Mesodermal cell (in vitro differentiated cells): ENCODE measurements around the gene YOD1.

Experiments
- H3K27ac ChIP-seq: 2 replicates; pipeline ENCODE4 v1.7.0; 2013; ENCODE audit warnings: mild to moderate bottlenecking, low read depth, low read length, moderate library complexity; ENCODE audit not compliant: severe bottlenecking
- H3K36me3 ChIP-seq: 2 replicates; pipeline ENCODE4 v1.7.1; 2013; ENCODE audit warnings: mild to moderate bottlenecking, low read length, moderate library complexity; ENCODE audit not compliant: control insufficient read depth, insufficient read depth
- H3K4me1 ChIP-seq: one replicate; pipeline ENCODE4 v1.7.1; 2013; ENCODE audit warnings: mild to moderate bottlenecking, low read length; ENCODE audit not compliant: insufficient read depth, control insufficient read depth, poor library complexity, severe bottlenecking
- H3K4me3 ChIP-seq: 2 replicates; pipeline ENCODE4 v1.7.0; 2013; ENCODE audit warnings: low read length, control low read depth, mild to moderate bottlenecking; ENCODE audit not compliant: insufficient read depth, poor library complexity, severe bottlenecking; ENCODE audit errors: extremely low read depth
- H3K9me3 ChIP-seq: 2 replicates; pipeline ENCODE4 v1.7.1; 2013; ENCODE audit warnings: mild to moderate bottlenecking, low read length, moderate library complexity; ENCODE audit not compliant: control insufficient read depth
- WGBS, 2 experiments: methylation state at CpG; one replicate each; pipeline ENCODE4 v1.1.5; 2013; ENCODE audit warnings: missing lambda C conversion rate in 2 of 2; ENCODE audit not compliant: insufficient coverage in 2 of 2; 5-methylcytosine and 5-hydroxymethylcytosine counted together

The YOD1 gene

GRCh38 chr1:207018707-207019106, 32.3 kb downstream of the YOD1 start:
- H3K4me3 ChIP-seq: no peak overlapping the region
- 80 to 82% methylated on average over 1 to 3 of the region's 4 CpGs for WGBS, 2 experiments
- H3K27ac ChIP-seq: no peak overlapping the region
- H3K4me1 ChIP-seq: peaks cover 10% of the 10 kb centered on the region
- no peaks in the 10 kb centered on the region for H3K9me3 ChIP-seq
- no peaks in the 10 kb centered on the region for H3K36me3 ChIP-seq

GRCh38 chr1:207017615-207018559, 33.1 kb downstream of the YOD1 start:
- no peaks in the 10 kb centered on the region for H3K9me3 ChIP-seq
- peaks cover 10% of the 10 kb centered on the region for H3K4me1 ChIP-seq
- no peak overlapping the region for H3K4me3 ChIP-seq
- H3K36me3 ChIP-seq: no peaks in the 10 kb centered on the region
- no peak overlapping the region for H3K27ac ChIP-seq
- 74 to 100% methylated on average over 2 to 3 of the region's 7 CpGs for WGBS, 2 experiments

GRCh38 chr1:207015791-207016190, 35.2 kb downstream of the YOD1 start:
- no peaks in the 10 kb centered on the region for H3K9me3 ChIP-seq
- WGBS, 2 experiments: 97 to 100% methylated on average over 1 to 3 of the region's 3 CpGs

GRCh38 chr1:207014728-207015127, 36.3 kb downstream of the YOD1 start:
- Histone ChIP-seq H3K4me1 (no peaks in the 10 kb centered on the region), H3K4me3 (no peak overlapping the region), H3K27ac (no peak overlapping the region), H3K9me3 (no peaks in the 10 kb centered on the region), H3K36me3 (no peaks in the 10 kb centered on the region)
- WGBS, 2 experiments: 100% methylated on average over 1 of the region's 3 CpGs; no CpG with 5 or more reads in 1 of the 2 experiments

More at GRCh38 chr1:207015791-207016190, 35.2 kb downstream of the YOD1 start:
- no peak overlapping the region for H3K4me3 ChIP-seq
- peaks cover 7% of the 10 kb centered on the region for H3K4me1 ChIP-seq
- no peak overlapping the region for H3K27ac ChIP-seq
- H3K36me3 ChIP-seq: no peaks in the 10 kb centered on the region

DNA sequence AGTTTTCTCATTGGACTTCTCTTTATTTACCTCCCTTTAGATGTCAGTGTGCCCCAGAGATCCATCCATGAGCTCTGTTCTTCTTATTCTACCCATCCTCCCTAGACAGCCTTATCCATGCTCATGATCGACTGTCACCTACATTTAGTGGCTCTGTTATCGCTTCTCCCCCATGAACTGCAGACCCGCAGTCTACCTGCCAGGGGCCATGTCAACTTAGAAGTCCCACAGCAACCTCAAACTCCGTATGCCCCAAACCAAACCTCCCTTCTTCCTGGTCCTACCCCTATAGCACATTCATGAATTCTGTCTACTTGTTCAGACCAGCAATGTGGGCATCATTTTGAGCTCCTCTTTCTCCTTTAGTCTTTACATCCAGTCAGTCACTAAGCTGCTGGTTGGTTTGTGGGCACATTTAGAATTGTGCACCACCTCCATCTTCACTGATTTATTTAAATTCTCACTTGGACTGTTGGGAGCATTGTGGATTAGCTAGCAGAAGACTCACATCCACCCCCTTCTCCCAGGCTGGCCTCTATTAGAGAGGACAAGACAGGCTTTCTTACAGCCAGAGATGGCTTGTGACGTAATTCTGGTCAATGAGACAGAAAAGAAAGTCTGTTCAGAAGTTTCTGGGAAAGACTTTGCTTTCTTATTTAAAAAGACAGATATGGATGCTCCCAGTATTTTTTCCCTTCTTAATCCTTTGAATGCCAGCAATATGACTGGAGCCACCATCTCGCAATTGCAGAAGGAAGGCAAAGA, 37.5 kb downstream of the YOD1 start:
- 70 to 82% methylated on average over 4 to 6 of the region's 6 CpGs for WGBS, 2 experiments
- H3K4me1 ChIP-seq: peaks cover 4% of the 10 kb centered on the region
- H3K27ac ChIP-seq: no peak overlapping the region
- no peak overlapping the region for H3K4me3 ChIP-seq
- H3K36me3 ChIP-seq: no peaks in the 10 kb centered on the region
- no peaks in the 10 kb centered on the region for H3K9me3 ChIP-seq

DNA sequence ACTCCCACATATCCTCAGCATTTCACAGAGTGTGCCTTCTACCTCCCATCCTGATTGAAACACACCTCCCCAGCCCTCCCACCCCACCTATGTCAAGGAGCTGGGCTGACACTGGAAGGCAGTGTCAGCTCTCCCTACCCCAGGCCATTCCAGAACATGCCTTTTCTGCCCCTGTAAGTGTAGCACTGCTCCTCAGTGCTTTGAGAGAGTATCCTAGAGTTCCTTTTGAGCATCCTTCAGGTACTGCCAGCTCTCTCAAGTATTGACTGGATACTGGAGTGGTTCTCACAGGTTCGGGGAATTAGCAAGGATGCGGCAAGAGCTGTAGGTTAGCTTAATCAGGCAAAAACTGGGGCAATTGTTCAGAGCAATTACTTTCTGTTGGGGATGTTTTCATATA, 40.3 kb downstream of the YOD1 start:
- peaks cover 5% of the 10 kb centered on the region for H3K9me3 ChIP-seq
- peaks cover 21% of the 10 kb centered on the region for H3K4me1 ChIP-seq
- H3K27ac ChIP-seq: no peak overlapping the region
- 94 to 100% methylated on average over 2 of the region's 2 CpGs for WGBS, 2 experiments
- H3K36me3 ChIP-seq: no peaks in the 10 kb centered on the region
- no peak overlapping the region for H3K4me3 ChIP-seq

GRCh38 chr1:207009945-207010344, 41.1 kb downstream of the YOD1 start:
- Histone ChIP-seq H3K9me3 (peaks cover 5% of the 10 kb centered on the region), H3K4me3 (no peak overlapping the region), H3K36me3 (no peaks in the 10 kb centered on the region), H3K27ac (no peak overlapping the region), H3K4me1 (peaks cover 21% of the 10 kb centered on the region)
- WGBS, 2 experiments: 93 to 98% methylated on average over 6 of the region's 7 CpGs

GRCh38 chr1:207009182-207009850, 41.7 kb downstream of the YOD1 start:
- 93 to 96% methylated on average over 10 of the region's 10 CpGs for WGBS, 2 experiments
- H3K4me3 ChIP-seq: no peak overlapping the region
- no peak overlapping the region for H3K27ac ChIP-seq
- H3K36me3 ChIP-seq: no peaks in the 10 kb centered on the region
- H3K9me3 ChIP-seq: peaks cover 5% of the 10 kb centered on the region
- H3K4me1 ChIP-seq: peaks cover 21% of the 10 kb centered on the region

- H3K36me3 ChIP-seq: no peaks in the 10 kb centered on the region
- H3K4me3 ChIP-seq: no peak overlapping the region
- H3K9me3 ChIP-seq: peaks cover 5% of the 10 kb centered on the region
- peak overlapping the region; percentile 92 for H3K27ac ChIP-seq
- H3K4me1 ChIP-seq: peaks cover 25% of the 10 kb centered on the region
- 78 to 86% methylated on average over 1 to 2 of the region's 5 CpGs for WGBS, 2 experiments
Observed at GRCh38 chr1:207007352-207008033, 43.5 kb downstream of the YOD1 start.

DNA sequence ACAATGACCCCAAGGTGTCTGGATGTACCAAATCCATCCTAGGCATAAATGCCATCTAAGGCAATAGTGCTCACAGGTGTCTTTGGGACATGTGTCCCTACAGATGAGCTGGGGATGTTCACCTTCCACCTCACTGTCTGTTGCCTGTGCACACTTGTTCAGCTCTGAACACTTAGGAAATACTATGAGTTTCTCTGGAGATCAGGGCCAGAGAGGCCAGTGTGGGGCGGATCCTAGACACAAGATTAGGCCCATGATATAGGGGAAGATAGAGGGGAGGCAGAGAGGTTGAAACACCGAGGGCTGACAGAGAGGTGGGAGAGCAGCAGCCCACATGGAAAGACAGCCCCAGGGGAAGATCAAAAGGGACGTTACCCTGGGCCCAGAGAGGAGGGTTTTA, 44.1 kb downstream of the YOD1 start:
- peaks cover 5% of the 10 kb centered on the region for H3K9me3 ChIP-seq
- no peaks in the 10 kb centered on the region for H3K36me3 ChIP-seq
- WGBS, 2 experiments: 75 to 96% methylated on average over 2 to 3 of the region's 3 CpGs
- peaks cover 25% of the 10 kb centered on the region for H3K4me1 ChIP-seq
- H3K4me3 ChIP-seq: no peak overlapping the region
- peak overlapping the region; percentile 92 for H3K27ac ChIP-seq
